ENCODE measurements around the gene ARHGAP12.

Gene ARHGAP12

GRCh38 chr10:31883397-31883796 is 45.2 kb downstream of the ARHGAP12 start:
- Histone ChIP-seq H3K4me2 (ENCODE audit: low read depth, low read length, poor library complexity, severe bottlenecking) (no peak overlapping the region), H3K4me3 (ENCODE audit: low read length, poor library complexity, severe bottlenecking) (no peak overlapping the region), H2AFZ (ENCODE audit: low read length) (no peak overlapping the region), H3K36me3 (ENCODE audit: insufficient read depth, low read length) (no peaks in the 10 kb centered on the region), H3F3A (ENCODE audit: low read depth) (no peaks in the 10 kb centered on the region), H3K79me2 (ENCODE audit: insufficient read depth, low read length) (peaks cover 22% of the 10 kb centered on the region), H4K20me1 (ENCODE audit: insufficient read depth, low read length, poor library complexity, severe bottlenecking) (no peaks in the 10 kb centered on the region), H3K9ac (ENCODE audit: low read depth, low read length, poor library complexity, severe bottlenecking) (no peak overlapping the region), H3K9me2 (replicated peaks; ENCODE audit: low read depth, low read length) (no peaks in the 10 kb centered on the region), H3K4me1 (ENCODE audit: insufficient read depth, low read length, poor library complexity, severe bottlenecking) (peaks cover 17% of the 10 kb centered on the region), H3K9me3 (ENCODE audit: insufficient read depth, low read depth, low read length) (no peaks in the 10 kb centered on the region), H3K27me3 (ENCODE audit: insufficient read depth, low read length, poor library complexity, severe bottlenecking) (no peaks in the 10 kb centered on the region)
- TF ChIP-seq, protein P1, sequence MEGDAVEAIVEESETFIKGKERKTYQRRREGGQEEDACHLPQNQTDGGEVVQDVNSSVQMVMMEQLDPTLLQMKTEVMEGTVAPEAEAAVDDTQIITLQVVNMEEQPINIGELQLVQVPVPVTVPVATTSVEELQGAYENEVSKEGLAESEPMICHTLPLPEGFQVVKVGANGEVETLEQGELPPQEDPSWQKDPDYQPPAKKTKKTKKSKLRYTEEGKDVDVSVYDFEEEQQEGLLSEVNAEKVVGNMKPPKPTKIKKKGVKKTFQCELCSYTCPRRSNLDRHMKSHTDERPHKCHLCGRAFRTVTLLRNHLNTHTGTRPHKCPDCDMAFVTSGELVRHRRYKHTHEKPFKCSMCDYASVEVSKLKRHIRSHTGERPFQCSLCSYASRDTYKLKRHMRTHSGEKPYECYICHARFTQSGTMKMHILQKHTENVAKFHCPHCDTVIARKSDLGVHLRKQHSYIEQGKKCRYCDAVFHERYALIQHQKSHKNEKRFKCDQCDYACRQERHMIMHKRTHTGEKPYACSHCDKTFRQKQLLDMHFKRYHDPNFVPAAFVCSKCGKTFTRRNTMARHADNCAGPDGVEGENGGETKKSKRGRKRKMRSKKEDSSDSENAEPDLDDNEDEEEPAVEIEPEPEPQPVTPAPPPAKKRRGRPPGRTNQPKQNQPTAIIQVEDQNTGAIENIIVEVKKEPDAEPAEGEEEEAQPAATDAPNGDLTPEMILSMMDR (conservative IDR thresholded peaks at IDR 0.05; ENCODE audit: low read length): no peak
- no peak for TF ChIP-seq EZH2phosphoT487 (IDR thresholded peaks at IDR 0.05; ENCODE audit: borderline replicate concordance)

GRCh38 chr10:31878486-31878885 is 50.1 kb downstream of the ARHGAP12 start:
- H4K20me1 ChIP-seq (ENCODE audit: insufficient read depth, low read length, poor library complexity, severe bottlenecking): no peaks in the 10 kb centered on the region
- no peak overlapping the region for H3K9ac ChIP-seq (ENCODE audit: low read depth, low read length, poor library complexity, severe bottlenecking)
- H3F3A ChIP-seq (ENCODE audit: low read depth): peaks cover 5% of the 10 kb centered on the region; the same call in 1 of the 2 replicates
- peaks cover 33% of the 10 kb centered on the region for H3K79me2 ChIP-seq (ENCODE audit: insufficient read depth, low read length)
- H3K4me2 ChIP-seq (ENCODE audit: low read depth, low read length, poor library complexity, severe bottlenecking): peak overlapping the region; percentile 66
- no peak overlapping the region for H2AFZ ChIP-seq (ENCODE audit: low read length)
- H3K4me1 ChIP-seq (ENCODE audit: insufficient read depth, low read length, poor library complexity, severe bottlenecking): peaks cover 50% of the 10 kb centered on the region
- no peaks in the 10 kb centered on the region for H3K36me3 ChIP-seq (ENCODE audit: insufficient read depth, low read length)
- H3K9me3 ChIP-seq (ENCODE audit: insufficient read depth, low read depth, low read length): no peaks in the 10 kb centered on the region
- TF ChIP-seq EZH2phosphoT487 (IDR thresholded peaks at IDR 0.05; ENCODE audit: borderline replicate concordance): no peak
- TF ChIP-seq, protein P1 (conservative IDR thresholded peaks at IDR 0.05; ENCODE audit: low read length): no peak
- no peaks in the 10 kb centered on the region for H3K27me3 ChIP-seq (ENCODE audit: insufficient read depth, low read length, poor library complexity, severe bottlenecking)
- no peak overlapping the region for H3K4me3 ChIP-seq (ENCODE audit: low read length, poor library complexity, severe bottlenecking)
- H3K9me2 ChIP-seq (replicated peaks; ENCODE audit: low read depth, low read length): no peaks in the 10 kb centered on the region

DNA sequence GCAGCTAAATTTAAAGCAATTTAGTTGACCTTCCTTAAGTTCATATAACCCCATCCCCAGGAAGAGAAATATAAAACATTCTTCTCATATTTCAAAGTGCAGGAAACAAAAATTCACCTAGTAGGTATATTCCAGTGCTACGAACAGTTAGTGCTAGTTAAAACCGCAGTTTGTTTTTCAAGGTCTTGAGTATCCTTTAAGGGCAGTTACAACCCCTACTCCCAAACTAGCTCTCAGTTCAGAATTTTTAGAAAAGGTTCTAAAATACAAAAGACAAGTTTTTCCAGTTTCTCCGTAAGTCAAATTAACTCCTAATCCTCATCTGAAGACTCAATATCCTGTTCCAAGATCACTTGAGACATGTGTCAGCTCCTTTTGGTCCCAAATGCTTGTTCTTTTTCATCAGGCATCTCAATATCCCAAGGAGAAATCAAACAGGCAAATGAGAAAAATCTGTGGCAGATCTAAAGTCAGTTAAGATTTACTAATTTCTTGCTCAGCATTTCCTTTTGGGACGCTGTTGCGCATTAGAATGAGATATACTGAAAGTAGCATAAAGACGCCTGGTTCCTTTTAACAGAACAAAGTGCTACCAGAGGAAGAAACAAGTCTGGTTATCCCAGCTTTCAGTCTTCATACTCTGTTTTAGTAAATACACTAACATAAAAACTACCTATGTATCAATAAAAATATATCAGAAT is 51.8 kb downstream of the ARHGAP12 start:
- peak overlapping the region; percentile 47 for H3K4me3 ChIP-seq (ENCODE audit: low read length, poor library complexity, severe bottlenecking)
- no peaks in the 10 kb centered on the region for H3K27me3 ChIP-seq (ENCODE audit: insufficient read depth, low read length, poor library complexity, severe bottlenecking)
- no peaks in the 10 kb centered on the region for H3K36me3 ChIP-seq (ENCODE audit: insufficient read depth, low read length)
- H3K4me2 ChIP-seq (ENCODE audit: low read depth, low read length, poor library complexity, severe bottlenecking): peak overlapping the region; percentile 66
- peak overlapping the region; percentile 53 for H3K9ac ChIP-seq (ENCODE audit: low read depth, low read length, poor library complexity, severe bottlenecking)
- H3K9me2 ChIP-seq (replicated peaks; ENCODE audit: low read depth, low read length): no peaks in the 10 kb centered on the region
- H3K79me2 ChIP-seq (ENCODE audit: insufficient read depth, low read length): peaks cover 36% of the 10 kb centered on the region
- H3K4me1 ChIP-seq (ENCODE audit: insufficient read depth, low read length, poor library complexity, severe bottlenecking): peaks cover 55% of the 10 kb centered on the region
- H4K20me1 ChIP-seq (ENCODE audit: insufficient read depth, low read length, poor library complexity, severe bottlenecking): no peaks in the 10 kb centered on the region
- H3F3A ChIP-seq (ENCODE audit: low read depth): peaks cover 5% of the 10 kb centered on the region; the same call in 1 of the 2 replicates
- no peaks in the 10 kb centered on the region for H3K9me3 ChIP-seq (ENCODE audit: insufficient read depth, low read depth, low read length)
- TF ChIP-seq, protein P1 (conservative IDR thresholded peaks at IDR 0.05; ENCODE audit: low read length): no peak
- TF ChIP-seq EZH2phosphoT487 (IDR thresholded peaks at IDR 0.05; ENCODE audit: borderline replicate concordance): no peak
- no peak overlapping the region for H2AFZ ChIP-seq (ENCODE audit: low read length)

Data from Loucy (cell line).